ENCODE results near the gene SMYD3. TPM values are rescaled to one million over a fixed set of nuclear protein-coding genes. Genes with fewer than 3 reads are reported as not detected.

SMYD3 gene
- total and polyA plus RNA-seq, 5 donors from 2014 or later: 17.7 to 36.6 (median 28.9) TPM

GRCh38 chr1:246383791-246384190, 123.3 kb downstream of the SMYD3 start:
- no peak for DNase-seq
- H3K4me1 Mint-ChIP-seq: peaks cover 0 to 7% (median 5%) of the 10 kb centered on the region in 4 donors
- no peak overlapping the region for H3K4me3 Mint-ChIP-seq
- no peaks in the 10 kb centered on the region for H3K27me3 ChIP-seq (ENCODE audit: control insufficient read depth, insufficient read depth, low read length)
- H3K9me3 Mint-ChIP-seq: no peaks in the 10 kb centered on the region
- H3K4me1 ChIP-seq (ENCODE audit: control insufficient read depth, insufficient read depth, low read length, poor library complexity, severe bottlenecking): no peaks in the 10 kb centered on the region
- no peaks in the 10 kb centered on the region for H3K9me3 ChIP-seq (ENCODE audit: control insufficient read depth in 2 of 2, low read length in 2 of 2)
- H3K4me3 ChIP-seq (ENCODE audit: low read depth, low read length): no peak overlapping the region
- H3K36me3 Mint-ChIP-seq: peaks cover 5% of the 10 kb centered on the region
- ATAC-seq (ENCODE audit: low read depth in 2 of 2): no peak
- no peaks in the 10 kb centered on the region for H3K27me3 Mint-ChIP-seq
- H3K27ac ChIP-seq (ENCODE audit: insufficient read depth, low read length, poor library complexity, severe bottlenecking): no peak overlapping the region
- no peaks in the 10 kb centered on the region for H3K36me3 ChIP-seq (ENCODE audit: control insufficient read depth, insufficient read depth, low read length)
- H3K27ac Mint-ChIP-seq: no peak overlapping the region

- peaks cover 0 to 7% (median 5%) of the 10 kb centered on the region in 4 donors for H3K4me1 Mint-ChIP-seq
- no peak for ATAC-seq (ENCODE audit: low read depth in 2 of 2)
- no peaks in the 10 kb centered on the region for H3K27me3 ChIP-seq (ENCODE audit: control insufficient read depth, insufficient read depth, low read length)
- H3K36me3 ChIP-seq (ENCODE audit: control insufficient read depth, insufficient read depth, low read length): no peaks in the 10 kb centered on the region
- no peaks in the 10 kb centered on the region for H3K27me3 Mint-ChIP-seq
- H3K9me3 Mint-ChIP-seq: no peaks in the 10 kb centered on the region
- peaks cover 5% of the 10 kb centered on the region for H3K36me3 Mint-ChIP-seq
- no peaks in the 10 kb centered on the region for H3K9me3 ChIP-seq (ENCODE audit: control insufficient read depth in 2 of 2, low read length in 2 of 2)
- no peak overlapping the region for H3K4me3 Mint-ChIP-seq
- DNase-seq: no peak
- H3K27ac Mint-ChIP-seq: no peak overlapping the region
- no peaks in the 10 kb centered on the region for H3K4me1 ChIP-seq (ENCODE audit: control insufficient read depth, insufficient read depth, low read length, poor library complexity, severe bottlenecking)
- H3K4me3 ChIP-seq (ENCODE audit: low read depth, low read length): no peak overlapping the region
- no peak overlapping the region for H3K27ac ChIP-seq (ENCODE audit: insufficient read depth, low read length, poor library complexity, severe bottlenecking)
Measured at GRCh38 chr1:246383239-246383589, 123.9 kb downstream of the SMYD3 start.

GRCh38 chr1:246382589-246383238, 124.4 kb downstream of the SMYD3 start:
- Histone ChIP-seq H3K4me1 (ENCODE audit: control insufficient read depth, insufficient read depth, low read length, poor library complexity, severe bottlenecking) (no peaks in the 10 kb centered on the region), H3K4me3 (ENCODE audit: low read depth, low read length) (no peak overlapping the region), H3K27me3 (ENCODE audit: control insufficient read depth, insufficient read depth, low read length) (no peaks in the 10 kb centered on the region), H3K9me3 (ENCODE audit: control insufficient read depth in 2 of 2, low read length in 2 of 2) (no peaks in the 10 kb centered on the region), H3K27ac (ENCODE audit: insufficient read depth, low read length, poor library complexity, severe bottlenecking) (no peak overlapping the region), H3K36me3 (ENCODE audit: control insufficient read depth, insufficient read depth, low read length) (no peaks in the 10 kb centered on the region)
- DNase-seq (no peak), ATAC-seq (ENCODE audit: low read depth in 2 of 2) (no peak)
- no peaks in the 10 kb centered on the region for H3K9me3 Mint-ChIP-seq
- no peak overlapping the region for H3K27ac Mint-ChIP-seq
- peaks cover 5% of the 10 kb centered on the region for H3K36me3 Mint-ChIP-seq
- no peak overlapping the region for H3K4me3 Mint-ChIP-seq
- H3K4me1 Mint-ChIP-seq: peaks cover 0 to 7% (median 5%) of the 10 kb centered on the region in 4 donors
- no peaks in the 10 kb centered on the region for H3K27me3 Mint-ChIP-seq

GRCh38 chr1:246381452-246381851, 125.6 kb downstream of the SMYD3 start:
- ATAC-seq (ENCODE audit: low read depth in 2 of 2) (no peak), DNase-seq (no peak)
- Histone ChIP-seq H3K4me1 (ENCODE audit: control insufficient read depth, insufficient read depth, low read length, poor library complexity, severe bottlenecking) (no peaks in the 10 kb centered on the region), H3K4me3 (ENCODE audit: low read depth, low read length) (no peak overlapping the region), H3K36me3 (ENCODE audit: control insufficient read depth, insufficient read depth, low read length) (no peaks in the 10 kb centered on the region), H3K9me3 (ENCODE audit: control insufficient read depth in 2 of 2, low read length in 2 of 2) (no peaks in the 10 kb centered on the region), H3K27me3 (ENCODE audit: control insufficient read depth, insufficient read depth, low read length) (no peaks in the 10 kb centered on the region), H3K27ac (ENCODE audit: insufficient read depth, low read length, poor library complexity, severe bottlenecking) (no peak overlapping the region)
- Mint-ChIP-seq H3K27me3 (no peaks in the 10 kb centered on the region), H3K27ac (no peak overlapping the region), H3K9me3 (peaks cover 0 to 2% (median 0%) of the 10 kb centered on the region in 7 donors), H3K4me3 (no peak overlapping the region), H3K36me3 (peaks cover 5% of the 10 kb centered on the region), H3K4me1 (peaks cover 0 to 7% (median 5%) of the 10 kb centered on the region in 4 donors)

- H3K4me3 ChIP-seq (ENCODE audit: low read depth, low read length): no peak overlapping the region
- H3K27me3 Mint-ChIP-seq: no peaks in the 10 kb centered on the region
- no peak overlapping the region for H3K27ac Mint-ChIP-seq
- no peak for DNase-seq
- no peaks in the 10 kb centered on the region for H3K36me3 Mint-ChIP-seq
- ATAC-seq (ENCODE audit: low read depth in 2 of 2): no peak
- H3K4me3 Mint-ChIP-seq: no peak overlapping the region
- H3K36me3 ChIP-seq (ENCODE audit: control insufficient read depth, insufficient read depth, low read length): no peaks in the 10 kb centered on the region
- H3K4me1 ChIP-seq (ENCODE audit: control insufficient read depth, insufficient read depth, low read length, poor library complexity, severe bottlenecking): no peaks in the 10 kb centered on the region
- no peak overlapping the region for H3K27ac ChIP-seq (ENCODE audit: insufficient read depth, low read length, poor library complexity, severe bottlenecking)
- H3K9me3 Mint-ChIP-seq: peaks cover 0 to 2% (median 0%) of the 10 kb centered on the region in 7 donors
- H3K27me3 ChIP-seq (ENCODE audit: control insufficient read depth, insufficient read depth, low read length): no peaks in the 10 kb centered on the region
- H3K4me1 Mint-ChIP-seq: peaks cover 0 to 6% (median 2%) of the 10 kb centered on the region in 4 donors
- no peaks in the 10 kb centered on the region for H3K9me3 ChIP-seq (ENCODE audit: control insufficient read depth in 2 of 2, low read length in 2 of 2)
Measured at GRCh38 chr1:246377625-246378153, 129.4 kb downstream of the SMYD3 start.

- no peak overlapping the region for H3K27ac Mint-ChIP-seq
- no peaks in the 10 kb centered on the region for H3K36me3 Mint-ChIP-seq
Measured at GRCh38 chr1:246373828-246374569, 133.1 kb downstream of the SMYD3 start.

GRCh38 chr1:246372559-246372958, 134.5 kb downstream of the SMYD3 start:
- no peaks in the 10 kb centered on the region for H3K4me1 ChIP-seq (ENCODE audit: control insufficient read depth, insufficient read depth, low read length, poor library complexity, severe bottlenecking)
- ATAC-seq (ENCODE audit: low read depth in 2 of 2) (no peak), DNase-seq (no peak)
- no peak overlapping the region for H3K27ac ChIP-seq (ENCODE audit: insufficient read depth, low read length, poor library complexity, severe bottlenecking)
- H3K36me3 Mint-ChIP-seq: no peaks in the 10 kb centered on the region
- H3K4me3 ChIP-seq (ENCODE audit: low read depth, low read length): no peak overlapping the region
- H3K4me3 Mint-ChIP-seq: no peak overlapping the region
- H3K27me3 ChIP-seq (ENCODE audit: control insufficient read depth, insufficient read depth, low read length): no peaks in the 10 kb centered on the region
- peak overlapping the region in 1 of 3 donors; percentile 67 for H3K27ac Mint-ChIP-seq
- H3K9me3 Mint-ChIP-seq: peaks cover 0 to under 1% (median 0%) of the 10 kb centered on the region in 7 donors
- H3K9me3 ChIP-seq (ENCODE audit: control insufficient read depth in 2 of 2, low read length in 2 of 2): no peaks in the 10 kb centered on the region
- no peaks in the 10 kb centered on the region for H3K27me3 Mint-ChIP-seq
- peaks cover 0 to 5% (median 1%) of the 10 kb centered on the region in 4 donors for H3K4me1 Mint-ChIP-seq
- no peaks in the 10 kb centered on the region for H3K36me3 ChIP-seq (ENCODE audit: control insufficient read depth, insufficient read depth, low read length)

More at GRCh38 chr1:246373828-246374569, 133.1 kb downstream of the SMYD3 start:
- Mint-ChIP-seq H3K4me1 (peaks cover 0 to 2% (median under 1%) of the 10 kb centered on the region in 4 donors), H3K27me3 (no peaks in the 10 kb centered on the region), H3K9me3 (peaks cover 0 to 2% (median 0%) of the 10 kb centered on the region in 7 donors), H3K4me3 (no peak overlapping the region)
- Histone ChIP-seq H3K27ac (ENCODE audit: insufficient read depth, low read length, poor library complexity, severe bottlenecking) (no peak overlapping the region), H3K4me1 (ENCODE audit: control insufficient read depth, insufficient read depth, low read length, poor library complexity, severe bottlenecking) (no peaks in the 10 kb centered on the region), H3K4me3 (ENCODE audit: low read depth, low read length) (no peak overlapping the region), H3K36me3 (ENCODE audit: control insufficient read depth, insufficient read depth, low read length) (no peaks in the 10 kb centered on the region), H3K27me3 (ENCODE audit: control insufficient read depth, insufficient read depth, low read length) (no peaks in the 10 kb centered on the region), H3K9me3 (ENCODE audit: control insufficient read depth in 2 of 2, low read length in 2 of 2) (no peaks in the 10 kb centered on the region)
- ATAC-seq (ENCODE audit: low read depth in 2 of 2) (no peak), DNase-seq (no peak)

All from CD4-positive, CD25-positive, alpha-beta regulatory T cell (primary cell).